Stimulated activated naive CD4-positive, alpha-beta T cell treated with Interleukin-2 at 50 U/mL for 16 hours (primary cell): ENCODE results near the gene SLC10A7.
A peak's percentile ranks its signal among the peaks of the same experiment; 100 is the strongest.

Experiments used
- DNase-seq: peaks from one replicate; lab custom pipeline; 2025; lab: John Stamatoyannopoulos, UW

SLC10A7 gene

DNA sequence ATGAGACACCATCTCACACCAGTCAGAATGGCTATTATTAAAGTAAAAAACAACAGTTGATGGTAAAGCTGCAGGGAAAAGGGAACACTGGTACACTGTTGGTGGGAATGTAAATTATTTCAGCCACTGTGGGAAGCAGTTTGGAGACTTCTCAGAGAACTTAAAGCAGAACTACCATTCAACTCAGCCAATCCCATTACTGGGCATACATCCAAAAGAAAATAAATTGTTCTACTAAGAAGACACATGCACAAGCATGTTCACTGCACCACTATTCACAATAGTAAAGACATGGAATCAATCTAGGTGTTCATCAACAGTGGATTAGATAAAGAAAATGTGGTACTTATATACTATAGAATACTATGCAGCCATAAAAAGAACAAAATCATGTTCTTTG, 172.4 kb downstream of the SLC10A7 start:
- no peak for DNase-seq

DNA sequence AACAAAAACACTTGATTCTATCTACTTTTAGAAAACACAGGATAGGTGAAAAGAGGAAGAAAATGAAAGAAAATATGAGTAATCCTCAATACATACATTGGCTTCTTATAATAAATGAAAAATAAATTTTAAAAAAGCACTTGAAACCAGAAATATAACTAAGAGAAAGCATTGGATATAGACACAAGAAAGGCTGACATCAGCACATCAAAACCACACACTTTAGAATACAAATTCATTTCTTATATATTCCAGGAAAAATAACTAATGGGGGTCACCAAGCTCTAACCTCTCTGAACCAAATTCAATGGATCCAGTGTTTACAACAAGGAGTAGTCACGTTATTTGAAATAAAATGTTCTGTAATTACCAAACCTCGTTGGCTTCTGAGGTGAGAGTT, 173.9 kb downstream of the SLC10A7 start:
- DNase-seq, result no peak

DNA sequence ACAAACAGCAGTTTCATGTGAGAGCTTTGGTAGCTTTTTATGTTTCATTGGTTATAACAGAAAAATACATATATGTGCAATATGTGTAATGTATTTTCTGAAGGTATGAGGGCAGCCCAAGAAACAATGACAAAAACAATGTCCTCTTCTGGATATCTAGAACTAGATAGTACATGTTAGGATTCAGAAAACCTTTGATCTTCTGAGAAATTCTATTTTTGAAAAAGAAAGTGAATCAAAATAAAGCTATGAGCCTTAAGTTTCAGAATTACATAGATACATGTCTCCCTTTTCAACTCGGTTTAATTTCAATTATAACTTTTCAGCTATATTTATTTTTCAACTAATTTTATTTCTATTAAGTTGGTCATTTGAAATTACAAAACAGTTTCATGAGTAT, 175.5 kb downstream of the SLC10A7 start:
- DNase-seq, result no peak

DNA sequence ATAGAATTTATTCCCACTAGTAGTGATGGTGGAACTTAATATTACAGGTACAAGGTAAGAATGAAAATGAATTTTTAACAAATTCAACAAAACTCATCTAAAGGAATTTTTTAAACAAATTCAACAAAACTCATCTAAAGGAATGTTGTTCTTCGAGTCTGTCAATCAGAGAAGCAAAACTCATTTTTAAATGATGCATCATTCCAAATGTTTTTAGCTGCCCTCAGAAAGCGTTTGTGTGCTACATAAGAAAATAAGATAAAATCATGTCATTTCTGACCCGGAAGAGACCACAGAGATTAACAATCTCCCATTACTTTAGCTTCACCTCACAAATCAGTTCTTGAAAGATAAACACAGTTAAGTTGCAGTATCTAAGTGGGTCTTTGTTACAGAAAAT, 178.0 kb downstream of the SLC10A7 start:
- no peak for DNase-seq

DNA sequence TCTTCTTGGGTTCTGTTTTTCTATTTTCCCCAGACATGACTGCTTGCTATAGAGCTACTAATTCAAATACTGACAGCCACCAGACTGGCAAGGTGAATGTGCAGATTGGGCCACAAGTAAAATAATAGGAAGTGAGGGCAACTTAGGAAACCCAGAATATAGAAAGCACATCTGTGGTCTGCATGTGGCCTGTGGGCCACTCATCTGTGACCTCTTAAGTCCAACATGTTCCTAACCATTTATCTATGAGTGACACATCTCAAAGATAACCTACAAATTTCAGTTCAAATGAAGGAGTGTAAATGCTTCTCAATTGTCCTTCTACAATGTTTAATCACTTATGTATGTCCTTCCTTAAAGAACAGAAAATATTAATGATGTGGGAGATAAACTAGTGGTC, 178.5 kb downstream of the SLC10A7 start:
- DNase-seq, result no peak

DNA sequence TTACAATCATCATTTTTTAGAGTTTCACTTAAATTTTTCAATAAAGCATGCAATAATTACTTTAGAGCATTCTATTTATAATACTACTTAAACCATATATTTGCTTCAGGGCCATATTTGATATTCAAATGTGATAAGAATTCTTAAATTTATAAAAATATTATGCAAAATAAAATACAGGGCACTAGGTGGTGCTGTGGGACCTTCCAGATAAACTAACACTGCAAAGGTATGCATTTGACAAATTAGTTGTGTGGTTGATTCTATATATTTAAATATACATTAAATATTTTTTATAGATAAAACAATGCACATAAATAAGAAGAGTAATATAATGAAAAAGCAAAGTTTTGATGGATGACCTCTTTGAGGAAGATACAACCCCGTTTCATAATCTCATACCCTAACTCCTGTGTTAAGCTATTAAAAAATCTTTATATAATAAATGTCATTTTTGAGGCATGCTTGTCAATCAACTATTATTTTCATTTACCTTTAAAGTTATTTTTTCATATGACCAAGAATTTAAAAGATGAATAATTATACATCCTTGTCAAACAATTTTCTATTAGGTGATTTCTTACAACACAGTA, 179.0 kb downstream of the SLC10A7 start:
- DNase-seq, result peak; percentile 4

DNA sequence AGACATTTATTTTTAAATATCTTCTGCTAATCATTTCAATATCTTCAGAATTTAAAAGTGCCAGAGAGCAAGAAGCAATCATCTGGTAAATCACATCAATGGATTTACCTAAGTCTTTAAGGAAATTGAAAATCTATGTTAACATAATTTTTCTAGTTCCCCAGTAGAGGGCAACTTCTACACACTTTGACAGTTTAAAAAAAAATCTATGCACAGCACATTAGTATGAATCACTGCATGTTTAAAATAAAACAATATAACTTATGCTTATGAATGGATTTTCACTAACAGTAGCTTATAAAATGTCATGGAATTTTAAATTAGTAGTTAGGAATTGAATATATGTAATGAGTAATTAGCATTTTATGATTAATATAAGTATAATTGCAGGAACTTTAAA, 180.9 kb downstream of the SLC10A7 start:
- no peak for DNase-seq

DNA sequence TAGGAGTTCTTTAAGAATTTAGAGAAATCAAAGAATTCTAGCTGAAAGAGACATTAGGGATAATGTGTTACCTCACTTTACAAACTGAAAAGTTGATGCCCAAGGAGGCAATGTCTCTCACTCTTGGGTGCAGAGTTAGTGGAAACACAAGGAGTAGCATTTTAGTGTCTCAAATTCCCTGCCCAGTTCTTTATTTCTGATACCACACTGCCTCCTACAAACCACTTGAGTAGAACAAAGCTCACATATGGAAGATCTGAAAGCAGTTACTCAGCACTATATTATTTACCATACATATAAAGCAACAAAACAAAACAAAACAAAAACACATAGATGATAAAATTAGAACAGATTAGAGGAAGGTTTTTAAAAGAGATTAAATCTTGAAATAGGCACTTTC, 183.2 kb downstream of the SLC10A7 start:
- DNase-seq, result no peak

DNA sequence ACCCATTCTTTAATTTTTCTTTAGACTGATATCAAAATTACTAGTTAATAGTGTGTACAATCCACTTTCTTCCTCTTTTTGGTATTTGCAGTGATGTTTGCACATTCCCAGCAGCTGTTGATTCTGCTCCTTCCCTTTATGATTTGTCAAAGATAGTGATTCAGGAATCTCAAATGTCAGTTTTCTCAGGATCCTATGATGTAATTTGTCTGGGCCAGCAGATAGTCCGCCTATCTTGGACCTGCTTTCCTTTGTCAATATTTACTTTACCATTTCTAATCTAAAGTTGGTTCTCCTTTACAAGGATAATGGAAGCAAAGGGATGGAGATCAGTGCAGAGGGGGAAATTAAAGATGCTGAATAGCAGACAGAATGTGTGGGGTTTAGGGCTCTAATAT, 185.3 kb downstream of the SLC10A7 start:
- DNase-seq, result no peak

DNA sequence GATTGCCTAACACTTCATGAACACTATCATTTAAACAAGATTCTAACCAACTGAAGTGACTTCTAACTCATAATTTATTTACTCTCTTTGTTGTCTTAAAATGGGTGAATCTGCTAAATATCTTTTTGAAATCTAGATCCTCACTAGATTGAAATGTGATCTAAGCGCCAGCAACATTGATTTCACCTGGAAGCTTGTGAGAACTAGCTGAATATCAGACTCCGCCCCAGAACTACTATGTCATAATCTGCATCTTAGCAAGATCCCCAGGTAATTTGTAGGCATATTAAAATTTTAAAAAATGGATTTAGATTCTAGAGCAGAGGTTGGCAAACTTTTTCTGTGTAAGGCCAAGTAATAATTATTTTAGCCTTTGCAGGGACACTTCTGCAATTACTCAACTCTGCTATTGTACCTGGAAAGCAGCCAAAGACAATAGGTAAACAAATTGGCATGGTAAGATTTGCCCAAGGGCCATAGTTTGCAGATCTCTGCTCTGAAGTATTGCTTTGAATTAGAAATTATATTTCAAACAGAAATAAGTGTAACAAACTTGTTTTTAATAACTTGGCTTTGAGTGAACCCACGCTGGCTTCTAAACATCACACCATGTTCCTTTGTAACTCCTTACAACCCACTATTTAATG, 185.9 kb downstream of the SLC10A7 start:
- no peak for DNase-seq

DNA sequence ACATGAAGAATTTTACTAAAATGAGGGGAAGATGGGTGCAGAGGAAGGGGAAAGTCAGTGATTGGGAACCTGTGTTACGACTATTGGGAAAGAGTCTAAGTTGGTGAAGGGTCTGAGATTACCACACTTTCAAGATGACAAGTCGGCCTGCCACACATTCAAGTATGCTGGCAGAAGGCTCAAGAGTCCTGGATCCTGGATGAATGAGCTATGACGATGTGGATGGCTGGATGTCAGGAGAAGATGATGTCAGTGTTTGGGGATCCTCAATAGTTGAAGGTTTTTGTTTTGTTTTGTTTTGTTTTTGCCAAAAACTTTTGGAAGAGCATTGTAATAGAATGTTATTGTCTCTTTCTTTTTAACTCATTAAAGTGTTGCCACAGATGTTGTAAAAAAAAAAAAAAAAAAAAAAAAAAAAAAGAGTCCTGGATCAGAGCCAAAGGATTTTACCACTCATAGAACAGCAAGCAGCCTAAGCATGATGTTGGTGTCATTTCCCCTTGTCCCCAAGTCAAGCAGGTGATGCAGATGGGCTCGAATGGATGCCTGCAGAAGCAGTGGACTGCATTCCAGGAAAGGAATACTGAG, 186.8 kb downstream of the SLC10A7 start:
- DNase-seq, result no peak

DNA sequence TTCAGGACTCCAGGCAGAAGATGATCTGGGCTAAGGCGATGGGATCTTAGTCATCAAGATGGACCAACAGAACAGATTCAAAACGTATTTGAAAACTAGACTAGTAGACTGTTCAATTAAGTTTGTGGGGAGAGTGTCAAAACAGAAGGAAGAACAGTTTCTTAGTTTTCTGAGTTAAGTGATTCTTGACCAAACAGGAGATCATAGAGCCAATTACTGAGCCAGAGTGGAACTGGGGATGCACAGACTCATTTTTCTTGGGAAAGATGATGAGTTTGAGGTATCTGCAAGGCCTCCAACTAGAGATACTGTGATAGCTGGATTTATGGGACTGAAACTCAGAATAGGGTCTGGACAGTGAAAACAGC, 187.9 kb downstream of the SLC10A7 start:
- DNase-seq, result no peak

DNA sequence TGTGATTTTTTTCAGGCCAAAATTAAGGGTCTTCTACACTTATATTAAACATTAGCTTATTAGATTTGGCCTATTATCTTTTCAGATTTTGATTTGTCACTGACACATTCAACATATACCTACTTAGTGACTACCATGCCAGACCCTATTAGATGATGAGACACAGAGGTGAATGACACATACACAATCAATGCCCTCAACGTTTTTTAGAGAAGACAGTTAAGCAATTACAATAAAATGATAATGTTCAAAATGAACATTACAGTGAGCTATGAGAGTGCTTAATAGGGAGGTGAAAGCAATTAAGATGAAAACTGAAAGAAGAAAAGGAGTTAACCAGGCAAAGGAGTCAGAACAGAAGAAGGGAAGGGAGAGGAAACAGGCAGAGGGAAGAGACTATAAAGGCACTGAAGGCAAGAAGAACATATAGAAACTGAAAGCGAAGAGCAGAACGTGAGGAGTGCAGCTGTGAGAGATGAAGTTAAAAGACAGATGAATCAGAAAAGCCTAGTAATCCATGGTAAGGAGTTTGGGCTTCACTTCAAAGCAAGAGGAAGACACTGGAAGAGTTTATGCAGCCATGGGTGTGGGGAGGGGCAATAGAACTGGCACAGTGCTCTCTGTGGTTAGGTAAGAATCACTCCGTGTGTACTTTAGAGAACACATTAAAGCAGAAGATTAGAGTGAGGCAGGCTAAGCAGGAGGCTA, 188.4 kb downstream of the SLC10A7 start:
- no peak for DNase-seq

DNA sequence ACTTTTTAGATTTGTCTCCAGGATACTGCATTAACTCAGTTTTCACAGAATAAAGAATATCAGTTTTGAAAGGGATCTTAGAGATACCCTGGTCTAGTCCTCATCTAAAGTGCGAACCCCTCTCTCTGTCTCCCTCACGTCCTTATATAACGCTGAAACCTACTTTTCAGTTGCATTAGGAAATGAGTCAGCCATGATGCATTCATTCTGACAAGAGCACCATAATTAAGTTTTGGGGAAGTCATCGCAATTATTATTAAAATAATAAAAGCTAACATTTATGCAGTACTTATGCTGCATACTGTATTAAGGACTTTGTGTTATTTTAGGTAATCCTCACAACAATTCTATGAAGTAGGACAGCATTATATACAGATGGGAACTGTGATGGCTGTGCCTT, 191.3 kb downstream of the SLC10A7 start:
- no peak for DNase-seq

DNA sequence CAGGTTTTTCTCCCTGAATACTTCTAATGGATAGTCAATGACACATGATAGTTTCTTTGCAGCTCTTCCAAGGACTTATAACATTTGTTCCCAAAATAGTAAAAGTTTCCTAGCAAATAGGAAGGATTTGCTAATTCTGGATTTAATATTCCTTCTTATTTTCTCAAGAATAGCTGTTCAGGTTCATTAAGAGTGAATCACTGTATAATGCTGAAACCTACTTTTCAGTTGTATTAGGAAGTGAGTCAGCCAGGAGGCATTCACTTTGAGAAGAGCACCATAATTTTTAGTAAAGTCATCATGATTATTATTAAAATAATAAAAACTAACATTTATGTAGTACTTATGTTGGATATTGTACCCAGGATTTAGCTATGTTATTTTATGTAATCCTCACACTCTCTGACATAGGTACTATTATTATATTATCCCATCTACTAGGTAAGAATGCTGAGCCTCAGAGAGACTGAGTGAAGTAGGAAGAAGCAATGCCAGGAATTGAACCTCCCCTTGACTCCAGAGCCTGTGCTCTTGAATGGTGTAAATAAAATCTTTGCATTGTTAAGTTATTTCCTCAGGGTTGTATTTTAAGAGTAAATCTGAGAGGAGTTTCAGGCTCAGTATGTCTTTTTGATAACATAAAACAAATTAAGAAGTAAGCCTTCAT, 192.6 kb downstream of the SLC10A7 start:
- no peak for DNase-seq

DNA sequence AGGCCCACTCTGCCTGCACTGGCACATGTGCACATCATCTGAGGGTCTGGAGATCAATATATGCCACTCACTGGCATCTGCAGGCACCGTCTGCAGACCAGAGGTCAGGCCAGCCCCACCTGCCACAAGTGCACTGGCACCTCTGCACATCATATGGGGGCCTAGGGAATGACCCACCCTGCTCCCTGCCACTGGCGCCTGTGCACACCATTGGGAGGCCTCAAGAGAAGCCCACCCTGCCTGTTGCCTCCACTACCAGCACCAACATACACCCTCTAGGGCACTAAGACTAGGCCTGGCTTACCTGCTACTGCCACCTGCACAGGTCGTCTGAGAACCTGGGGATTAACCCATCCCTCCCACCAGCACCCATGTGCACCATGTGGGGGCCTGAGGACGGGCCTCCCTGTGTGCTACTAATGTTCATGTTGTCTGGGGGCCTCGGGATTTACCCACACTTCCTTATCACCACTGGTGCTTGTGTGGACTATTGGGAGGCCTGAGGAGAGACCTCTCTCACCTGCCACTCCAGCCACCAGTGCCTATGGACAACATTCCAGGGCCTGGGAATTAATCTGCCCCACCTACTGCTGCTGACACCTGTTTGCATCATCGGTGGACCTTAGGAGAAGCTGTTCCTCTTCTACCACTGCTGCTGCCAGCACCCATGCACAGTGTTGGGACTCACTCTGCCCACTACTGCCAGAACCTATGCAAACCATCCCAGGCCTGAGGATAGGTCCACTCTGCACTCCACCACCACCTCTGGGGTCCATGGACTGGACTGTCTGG, 193.7 kb downstream of the SLC10A7 start:
- no peak for DNase-seq

DNA sequence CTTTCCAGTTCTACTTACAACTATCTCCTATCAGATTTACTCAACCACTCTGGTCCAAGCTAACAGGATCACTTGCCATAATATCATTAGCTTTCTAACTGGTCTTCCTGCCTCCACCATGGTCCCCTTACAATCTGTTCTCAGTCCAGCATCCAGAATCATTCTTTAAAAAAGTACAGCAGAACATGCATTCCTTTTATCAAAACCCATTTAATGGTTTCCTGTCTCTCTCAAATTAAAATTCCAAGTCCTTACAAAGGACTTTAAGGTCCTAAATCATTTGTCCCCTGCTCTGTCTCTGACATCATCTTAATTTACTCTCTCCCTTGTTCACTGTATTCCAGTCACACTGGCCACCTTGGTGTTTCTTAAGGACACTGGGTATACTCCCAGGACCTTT, 202.8 kb downstream of the SLC10A7 start:
- DNase-seq, result no peak

DNA sequence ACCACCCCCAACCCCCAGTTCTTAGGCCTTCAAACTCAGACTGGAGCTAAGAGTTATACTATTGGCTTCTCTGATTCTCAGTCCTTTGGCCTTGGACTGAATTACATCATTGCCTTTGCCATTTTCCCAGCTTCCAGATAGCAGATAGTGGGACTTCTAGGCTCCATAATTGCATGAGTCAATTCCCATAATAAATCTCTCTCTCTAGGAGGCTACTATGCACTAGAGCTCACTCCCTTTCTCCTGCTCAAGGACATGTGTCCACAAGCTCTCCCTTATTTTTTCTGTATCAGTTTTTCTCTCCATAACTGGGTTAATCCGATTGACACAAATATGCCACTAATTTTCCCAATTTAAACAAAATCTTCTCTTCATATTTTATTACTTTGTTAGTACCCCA, 204.0 kb downstream of the SLC10A7 start:
- no peak for DNase-seq

DNA sequence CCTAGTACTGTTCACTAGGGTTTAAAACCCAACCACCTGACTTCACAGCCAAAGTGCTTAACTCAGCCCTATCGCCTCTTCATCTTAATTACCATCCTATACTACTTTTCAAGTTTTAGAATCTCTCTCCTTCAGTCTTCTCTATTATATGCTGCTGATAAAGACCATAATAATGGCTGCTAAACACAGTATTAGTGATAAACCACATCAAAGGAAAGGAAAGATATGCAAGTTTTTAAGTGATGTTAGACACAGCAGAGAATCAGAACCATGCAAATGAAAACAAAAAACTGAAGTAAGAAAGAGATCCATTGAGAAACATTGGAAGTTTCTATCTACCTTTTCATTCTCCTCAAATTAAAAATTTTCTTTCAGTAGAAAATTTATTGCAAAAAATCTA, 206.6 kb downstream of the SLC10A7 start:
- no peak for DNase-seq

DNA sequence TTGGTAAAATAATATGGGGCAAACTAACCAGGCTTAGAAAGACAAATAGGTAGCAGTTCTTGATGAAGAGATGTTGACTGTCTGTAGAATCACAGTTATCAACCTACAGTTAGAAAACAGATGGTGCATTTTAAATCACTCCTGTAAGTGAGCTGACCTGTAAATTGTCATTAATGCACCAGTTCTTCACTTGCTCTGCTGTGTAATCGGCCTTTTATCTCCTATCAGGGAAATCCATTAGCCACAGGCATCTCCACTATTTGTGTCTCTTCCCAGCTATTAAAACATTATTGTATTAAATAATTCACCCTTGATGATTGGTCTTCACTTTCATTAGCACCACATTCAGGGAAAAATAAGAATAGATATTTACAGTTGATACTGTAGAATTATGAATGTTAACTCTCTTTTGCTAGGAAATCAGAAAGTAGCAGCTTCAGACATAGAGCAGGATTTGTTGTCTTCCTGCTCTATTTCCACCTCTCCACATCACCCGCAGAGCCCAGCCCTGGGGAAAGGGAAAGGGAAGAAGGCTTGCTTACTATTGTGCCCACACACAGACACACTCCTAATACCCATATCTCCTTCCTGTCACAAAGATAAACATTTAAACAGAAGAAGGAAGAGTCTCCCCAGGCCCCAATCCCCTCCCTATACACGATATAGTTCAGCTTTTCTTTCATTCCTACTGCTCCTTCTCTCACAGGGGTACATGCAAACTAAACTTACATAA, 210.3 kb downstream of the SLC10A7 start:
- no peak for DNase-seq

DNA sequence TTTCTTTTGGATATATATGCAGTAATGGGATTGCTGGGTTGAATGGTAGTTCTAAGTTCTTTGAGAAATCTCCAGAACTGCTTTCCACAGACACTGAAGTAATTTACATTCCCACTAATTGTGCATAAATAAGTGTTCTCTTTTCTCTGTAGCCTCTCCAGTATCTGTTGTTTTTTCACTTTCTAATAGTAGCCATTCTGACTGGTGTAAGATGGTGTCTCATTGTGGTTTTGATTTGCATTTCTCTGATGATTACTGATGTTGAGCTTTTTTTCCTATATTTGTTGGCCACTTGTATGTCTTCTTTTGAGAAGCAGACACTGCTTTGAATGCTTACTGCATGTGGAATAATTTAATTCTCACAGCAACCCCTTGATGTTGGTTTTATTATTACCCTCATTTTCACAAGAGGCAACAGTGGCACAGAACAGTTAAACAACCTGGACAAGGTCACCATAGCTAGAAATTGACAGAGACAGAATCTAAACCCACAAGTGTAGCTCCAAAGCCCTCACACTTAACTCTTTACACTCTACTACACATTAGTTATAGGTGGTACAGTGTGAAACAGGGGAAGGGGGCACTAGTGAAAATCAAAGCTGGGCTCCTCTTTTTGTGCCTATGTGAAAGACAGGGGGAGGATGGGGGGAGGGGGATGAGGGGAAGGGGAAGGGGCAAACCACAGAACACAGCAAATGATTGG, 211.3 kb downstream of the SLC10A7 start:
- DNase-seq, result no peak
